GM12878 (cell line): ENCODE results near the gene CLEC16A. TPM values are rescaled to one million over a fixed set of nuclear protein-coding genes. Genes with fewer than 3 reads are reported as not detected.

Experiments used
- ATAC-seq: fragments of 200-7000 bp; cut with Tn5 transposase; 3 replicates; pipeline ENCODE4 v1.9.1; 2020; ENCODE audit warnings: mild to moderate bottlenecking, moderate library complexity
- BruUV-seq: library from RNA; stranded (reverse); fragments of 400-500 nt; replicated peaks from 2 replicates; lab custom pipeline; 2021; lab: Mats Ljungman, UMichigan
- CTCF ChIA-PET: fragments of 300-600 bp; sonication (Branson Sonifier 250); formaldehyde crosslinking; extraction: SDS; loops from one replicate; lab custom pipeline; 2021; ENCODE audit warnings: inconsistent platforms; lab: Yijun Ruan, JAX
- POLR2A ChIA-PET: fragments of 350-600 bp; formaldehyde crosslinking; extraction: SDS; loops from one replicate; lab custom pipeline; 2021; ENCODE audit warnings: inconsistent platforms; lab: Charles Lee
- RAD21 ChIA-PET: fragments of 300-600 bp; sonication (Branson Sonifier 250); formaldehyde crosslinking; loops from one replicate; lab custom pipeline; 2023; ENCODE audit warnings: antibody characterized with exemption; ENCODE audit not compliant: unreplicated experiment; lab: Charles Lee
- SMC1A ChIA-PET: fragments of 300-600 bp; sonication (Branson Sonifier 250); formaldehyde crosslinking; loops from one replicate; lab custom pipeline; 2023; ENCODE audit not compliant: unreplicated experiment, uncharacterized antibody; lab: Charles Lee
- DNase-seq: peaks from one replicate; pipeline ENCODE4 v3.0.0-alpha.2; 2011; ENCODE audit warnings: low read depth, low spot score
- FAIRE-seq: peaks from 3 replicates; lab custom pipeline; 2011; peaks lifted over from hg19 to GRCh38; lab: Jason Lieb, UNC
- H2AFZ ChIP-seq: 2 replicates; pipeline ENCODE4 v1.6.0; 2011; ENCODE audit warnings: low read depth, low read length, control low read depth; ENCODE audit not compliant: control insufficient read depth
- H3K27ac ChIP-seq: 2 replicates; pipeline ENCODE4 v1.5.1; 2011; ENCODE audit warnings: control low read depth; ENCODE audit not compliant: control insufficient read depth, insufficient read depth
- H3K27me3 ChIP-seq, 2 experiments: replicated peaks in 1 of 2; 2 replicates each; pipeline versions ENCODE4 v1.6.0 to v1.6.1; 2011; ENCODE audit warnings: low read length in 1 of 2; ENCODE audit not compliant: control insufficient read depth in 2 of 2, insufficient read depth in 2 of 2
- H3K36me3 ChIP-seq, 2 experiments: 2 replicates each; pipeline ENCODE4 v1.5.1; 2011; ENCODE audit warnings: low read length in 1 of 2; ENCODE audit not compliant: control insufficient read depth in 2 of 2, insufficient read depth in 2 of 2
- H3K4me1 ChIP-seq: 2 replicates; pipeline ENCODE4 v1.6.1; 2011; ENCODE audit warnings: mild to moderate bottlenecking, low read length, moderate library complexity, mixed read lengths; ENCODE audit not compliant: control insufficient read depth, insufficient read depth
- H3K4me2 ChIP-seq: 2 replicates; pipeline ENCODE4 v1.6.0; 2011; ENCODE audit warnings: control low read depth; ENCODE audit not compliant: control insufficient read depth, insufficient read depth
- H3K4me3 ChIP-seq: fragments of 200-600 bp; sonication (generic); 2 replicates; pipeline ENCODE4 v1.5.1; 2016
- H3K79me2 ChIP-seq: 2 replicates; pipeline ENCODE4 v1.6.0; 2011; ENCODE audit warnings: low read length; ENCODE audit not compliant: control insufficient read depth, insufficient read depth
- H3K9ac ChIP-seq: 2 replicates; pipeline ENCODE4 v1.8.0; 2011; ENCODE audit warnings: low read length, control low read depth, mixed read lengths; ENCODE audit not compliant: control insufficient read depth, insufficient read depth
- H3K9me3 ChIP-seq: replicated peaks from 3 replicates; pipeline ENCODE4 v1.5.1; 2011; ENCODE audit warnings: mild to moderate bottlenecking, low read length; ENCODE audit not compliant: control insufficient read depth, insufficient read depth
- H4K20me1 ChIP-seq: 2 replicates; pipeline ENCODE4 v1.6.0; 2011; ENCODE audit not compliant: control insufficient read depth, insufficient read depth
- CBFB ChIP-seq: IDR thresholded peaks from 2 replicates; pipeline ENCODE4 v1.6.1; 2016; ENCODE audit warnings: antibody characterized with exemption, low read depth
- CHD1 ChIP-seq: IDR thresholded peaks from 2 replicates; pipeline ENCODE4 v1.6.1; 2012; ENCODE audit warnings: low read depth, low read length, improper control_type of control experiment
- ELK1 ChIP-seq: IDR thresholded peaks from 2 replicates; pipeline ENCODE4 v1.6.1; 2012; ENCODE audit warnings: low read depth, low read length, improper control_type of control experiment
- IRF5 ChIP-seq: fragments of 450-650 bp; IDR thresholded peaks from 2 replicates; pipeline ENCODE4 v1.6.1; 2017; ENCODE audit warnings: borderline replicate concordance
- MAX ChIP-seq: IDR thresholded peaks from 2 replicates; pipeline ENCODE4 v1.6.1; 2012; ENCODE audit warnings: low read depth, low read length, improper control_type of control experiment
- RAD51 ChIP-seq: fragments of 450-650 bp; IDR thresholded peaks from 2 replicates; pipeline ENCODE4 v1.6.1; 2016; ENCODE audit warnings: moderate library complexity, mild to moderate bottlenecking, inconsistent platforms
- RUNX3 ChIP-seq: IDR thresholded peaks from 2 replicates; pipeline ENCODE4 v1.6.1; 2012; ENCODE audit warnings: low read length, inconsistent platforms
- SUZ12 ChIP-seq: fragments of 200-600 bp; sonication (generic); IDR thresholded peaks from one replicate; pipeline ENCODE4 v1.6.1; 2018; ENCODE audit warnings: antibody characterized with exemption, mild to moderate bottlenecking; ENCODE audit not compliant: unreplicated experiment
- ZBTB4 ChIP-seq: fragments of 450-650 bp; formaldehyde crosslinking; IDR thresholded peaks from 2 replicates; pipeline ENCODE4 v1.4.0; 2022; ENCODE audit warnings: mild to moderate bottlenecking, moderate library complexity
- ZNF592 ChIP-seq: fragments of 450-650 bp; IDR thresholded peaks from 2 replicates; pipeline ENCODE4 v1.6.1; 2017; ENCODE audit warnings: mild to moderate bottlenecking, moderate library complexity
- WGBS: methylation state at CpG from one replicate; pipeline ENCODE4 v1.1.6; 2016; ENCODE audit warnings: low lambda C conversion rate; ENCODE audit not compliant: insufficient replicate concordance, insufficient coverage; ENCODE audit errors: missing lambda C conversion rate; 5-methylcytosine and 5-hydroxymethylcytosine counted together
- in situ Hi-C: fragments of 300-500 bp; cut with MboI; formaldehyde crosslinking; loops from 9 replicates; pipeline ENCODE4 v1.14.3; 2018; ENCODE audit warnings: mixed read lengths
- intact Hi-C: fragments of 100-400 bp; cut with micrococcal nuclease; formaldehyde crosslinking; loops from one replicate; pipeline ENCODE4 v1.14.2; 2022; ENCODE audit not compliant: unreplicated experiment
- polyA plus RNA-seq, 11 experiments: library from polyadenylated mRNA; depleted of rRNA in 4 of 11; unstranded in 6 of 11; stranded (reverse) in 5 of 11; fragments of >200 nt; fragmentation: Nextera tagmentation in 4 of 11; fragmentation: Illumina TruSeq in 1 of 11; extraction: Ambion mirVana in 4 of 11; extraction: Trizol in 1 of 11; gene quantifications; 1 replicate in 1 of 11; 2 replicates in 10 of 11; pipeline versions ENCODE4 v1.2.1 to v1.2.3, GENCODE V29; 2011 to 2016; ENCODE audit warnings: inconsistent platforms in 2 of 11, missing spikeins in 2 of 11, low read depth in 1 of 11
- total RNA-seq, 4 experiments: library from RNA; depleted of rRNA in 3 of 4; stranded (reverse); fragments of >200 nt in 3 of 4; fragmentation: Illumina TruSeq in 1 of 4; extraction: Trizol in 1 of 4; gene quantifications; 2 replicates each; pipeline versions ENCODE4 v1.2.1 to v1.2.3, GENCODE V29; 2013 to 2021

CLEC16A gene
- total and polyA plus RNA-seq, 10 of the 15 experiments (the other 5 are each of a cell fraction or from before 2014, with no cell fraction given), result 1.5 to 28.8 (median 19.2) TPM

- DNase-seq (no peak), FAIRE-seq (no peak), ATAC-seq (no peak)
- intact Hi-C loops (no loop called here), in situ Hi-C loops (no loop called here)
- Histone ChIP-seq H3K36me3 (peaks cover 7 to 22% of the 10 kb centered on the region in 2 experiments; a peak in 3 of 4 replicates), H3K4me1 (peaks cover 13% of the 10 kb centered on the region), H3K27ac (no peak overlapping the region), H2AFZ (no peak overlapping the region), H3K4me2 (no peak overlapping the region), H3K9ac (no peak overlapping the region), H3K79me2 (no peaks in the 10 kb centered on the region; the same call in 1 of the 2 replicates), H3K27me3 (no peaks in the 10 kb centered on the region), H4K20me1 (no peaks in the 10 kb centered on the region), H3K9me3 (no peaks in the 10 kb centered on the region), H3K4me3 (no peak overlapping the region)
- ChIA-PET SMC1A (interaction anchor here (1.4 to 2.3 kb wide), 5 partner anchors 8 to 228 kb away, joined by 3 to 13 read pairs (median 5); partner anchors contain the start of gene SOCS1), POLR2A (interaction anchor here (0.7 to 1.1 kb wide), 3 partner anchors 15 to 35 kb away, joined by 3 read pairs; no protein-coding TSS in a partner anchor), RAD21 (interaction anchor here (2.4 kb wide), 1 partner anchor 15 kb away, joined by 11 read pairs; no protein-coding TSS in a partner anchor), CTCF (no interaction called here)
- 94% methylated on average over 7 of the region's 7 CpGs for WGBS
- BruUV-seq, result no TSS peak
- TF ChIP-seq RUNX3 (no peak), ZNF592 (no peak), CBFB (no peak), IRF5 (no peak), MAX (no peak), SUZ12 (no peak), ELK1 (no peak), CHD1 (no peak), ZBTB4 (CRISPR knock-in tag) (no peak), RAD51 (no peak)
These were observed 183.3 kb downstream of the CLEC16A start for GRCh38 chr16:11127610-11128195.
